WI38 (cell line): ENCODE measurements around the gene OST4.

Experiments used
- H3K4me3 ChIP-seq: 2 replicates; pipeline ENCODE4 v1.5.1; 2011; ENCODE audit warnings: low read depth, mild to moderate bottlenecking, control low read depth, low read length
- CTCF ChIP-seq: IDR thresholded peaks from 2 replicates; pipeline ENCODE4 v1.5.1; 2012; ENCODE audit warnings: low read depth, mild to moderate bottlenecking, control low read depth, low read length

Gene OST4

GRCh38 chr2:27089111-27089954 lies 17.9 kb upstream of the OST4 start:
- no peak overlapping the region for H3K4me3 ChIP-seq
- TF ChIP-seq CTCF, result no peak

- TF ChIP-seq CTCF, result no peak
- no peak overlapping the region for H3K4me3 ChIP-seq
These were observed 17.2 kb upstream of the OST4 start for GRCh38 chr2:27088634-27089033.

- no peak for TF ChIP-seq CTCF
- H3K4me3 ChIP-seq, result no peak overlapping the region
These were observed 16.5 kb upstream of the OST4 start for GRCh38 chr2:27087823-27088410.

- no peak for TF ChIP-seq CTCF
These were observed 15.5 kb upstream of the OST4 start, which contains the start of gene KHK for GRCh38 chr2:27086724-27087593. KHK (plus strand) TSS chr2:27086772; CDS start chr2:27087260, 488 bp downstream.

GRCh38 chr2:27086090-27086723 lies 14.8 kb upstream of the OST4 start:
- peak overlapping the region; percentile 51 for H3K4me3 ChIP-seq
- TF ChIP-seq CTCF, result peak; percentile 49

More at GRCh38 chr2:27086724-27087593, 15.5 kb upstream of the OST4 start, which contains the start of gene KHK:
- H3K4me3 ChIP-seq, result peak within 1 kb of the TSS; percentile 51

GRCh38 chr2:27085673-27086089 lies 14.2 kb upstream of the OST4 start:
- no peak for TF ChIP-seq CTCF
- H3K4me3 ChIP-seq, result no peak overlapping the region
